K562 (cell line): Measurements from ENCODE around the gene VKORC1. TPM values are rescaled to one million over a fixed set of nuclear protein-coding genes. Genes with fewer than 3 reads are reported as not detected.

Experiments used
- E2F3 ChIP-seq: fragments of 250-450 bp; sonication (Bioruptor Pico); IDR thresholded peaks from 2 replicates; pipeline ENCODE4 v1.4.0; 2020; ENCODE audit warnings: mild to moderate bottlenecking
- ESRRB ChIP-seq: fragments of 250-450 bp; sonication (Bioruptor Pico); IDR thresholded peaks from 2 replicates; pipeline ENCODE4 v1.5.0; 2020; ENCODE audit warnings: mild to moderate bottlenecking, moderate library complexity, borderline replicate concordance
- FOSL1 ChIP-seq: fragments of 200-800 bp; sonication (Bioruptor generic); conservative IDR thresholded peaks from 2 replicates; pipeline ENCODE4 v1.6.1; 2016; ENCODE audit warnings: missing genetic modification characterization, missing compliant biosample characterization
- FOXP1 ChIP-seq: sonication (generic); formaldehyde crosslinking; IDR thresholded peaks from 2 replicates; pipeline ENCODE4 v1.8.0; 2022; ENCODE audit warnings: mild to moderate bottlenecking, missing genetic modification reagents
- HEY1 ChIP-seq: fragments of 250-450 bp; sonication (Bioruptor Pico); IDR thresholded peaks from 2 replicates; pipeline ENCODE4 v1.5.0; 2020; ENCODE audit warnings: mild to moderate bottlenecking, moderate library complexity, borderline replicate concordance
- NR2C2 ChIP-seq, 2 experiments: fragments of 200-800 bp in 1 of 2; sonication (Bioruptor generic) in 1 of 2; sonication (generic) in 1 of 2; formaldehyde crosslinking in 1 of 2; IDR thresholded peaks; 2 replicates each; pipeline versions ENCODE4 v1.6.1 to v1.8.0; 2016 to 2022; ENCODE audit warnings: mild to moderate bottlenecking in 1 of 2, missing compliant biosample characterization in 1 of 2, missing genetic modification characterization in 1 of 2, missing genetic modification reagents in 1 of 2
- PKNOX1 ChIP-seq: fragments of 450-650 bp; IDR thresholded peaks from 2 replicates; pipeline ENCODE4 v1.6.1; 2016
- PRDM10 ChIP-seq: fragments of 450-650 bp; IDR thresholded peaks from 2 replicates; pipeline ENCODE4 v1.6.1; 2018; ENCODE audit not compliant: partially characterized antibody
- RAD21 ChIP-seq, 2 experiments: fragments of 250-450 bp in 1 of 2; fragments of 450-650 bp in 1 of 2; sonication (Bioruptor Pico) in 1 of 2; formaldehyde crosslinking in 1 of 2; IDR thresholded peaks in 1 of 2; conservative IDR thresholded peaks in 1 of 2; 2 replicates each; pipeline versions ENCODE4 v1.4.0 to v1.8.0; 2020 to 2022; ENCODE audit warnings: mild to moderate bottlenecking in 2 of 2, moderate library complexity in 1 of 2
- RBM25 ChIP-seq: fragments of 200-400 bp; formaldehyde crosslinking; IDR thresholded peaks from 2 replicates; pipeline ENCODE4 v1.6.1; 2018; ENCODE audit warnings: low read length, low read depth, moderate library complexity; ENCODE audit not compliant: severe bottlenecking
- RFX5 ChIP-seq: IDR thresholded peaks from 2 replicates; pipeline ENCODE4 v1.6.1; 2011; ENCODE audit warnings: low read depth, mild to moderate bottlenecking, improper control_type of control experiment, low read length
- SAFB2 ChIP-seq: fragments of 200-400 bp; formaldehyde crosslinking; IDR thresholded peaks from 2 replicates; pipeline ENCODE4 v1.6.1; 2018; ENCODE audit warnings: borderline replicate concordance, low read length, low read depth, moderate library complexity; ENCODE audit not compliant: severe bottlenecking
- SRSF9 ChIP-seq: fragments of 200-400 bp; formaldehyde crosslinking; IDR thresholded peaks from 2 replicates; pipeline ENCODE4 v1.6.1; 2017; ENCODE audit warnings: low read depth, low read length, borderline replicate concordance
- TGIF2 ChIP-seq: sonication (generic); formaldehyde crosslinking; IDR thresholded peaks from 2 replicates; pipeline ENCODE4 v1.8.1; 2022; ENCODE audit warnings: mild to moderate bottlenecking, missing genetic modification reagents, moderate library complexity
- ZBTB33 ChIP-seq: sonication (generic); formaldehyde crosslinking; IDR thresholded peaks from 2 replicates; pipeline ENCODE4 v1.8.1; 2023; ENCODE audit warnings: mild to moderate bottlenecking, missing genetic modification reagents
- ZNF696 ChIP-seq: fragments of 250-450 bp; sonication (Bioruptor Pico); conservative IDR thresholded peaks from 2 replicates; pipeline ENCODE4 v1.4.0; 2020; ENCODE audit warnings: mild to moderate bottlenecking, moderate library complexity
- ZNF707 ChIP-seq: fragments of 250-450 bp; sonication (Bioruptor Pico); conservative IDR thresholded peaks from 2 replicates; pipeline ENCODE4 v1.8.0; 2022; ENCODE audit warnings: inconsistent platforms, mild to moderate bottlenecking, moderate library complexity
- ZNF75A ChIP-seq: fragments of 450-650 bp; formaldehyde crosslinking; IDR thresholded peaks from 2 replicates; pipeline ENCODE4 v1.4.0; 2020; ENCODE audit warnings: mild to moderate bottlenecking
- polyA plus RNA-seq, 8 experiments: library from polyadenylated mRNA; depleted of rRNA in 4 of 8; stranded (reverse) in 5 of 8; unstranded in 3 of 8; fragments of >200 nt; fragmentation: Nextera tagmentation in 2 of 8; fragmentation: Illumina TruSeq in 1 of 8; extraction: Ambion mirVana in 2 of 8; extraction: Trizol in 1 of 8; gene quantifications; 2 replicates each; pipeline versions ENCODE4 v1.2.1 to v1.2.3, GENCODE V29; 2011 to 2014; ENCODE audit warnings: inconsistent platforms in 1 of 8, missing spikeins in 1 of 8
- total RNA-seq, 7 experiments: library from RNA; depleted of rRNA in 6 of 7; stranded (reverse); fragments of >200 nt in 6 of 7; fragmentation: Illumina TruSeq in 2 of 7; extraction: Trizol in 2 of 7; gene quantifications; 2 replicates each; pipeline versions ENCODE4 v1.2.1 to v1.2.3, GENCODE V29; 2011 to 2021; ENCODE audit warnings: low replicate concordance in 1 of 7

Gene VKORC1
- total and polyA plus RNA-seq, 9 of the 15 experiments (the other 6 are each of a cell fraction or from before 2014, with no cell fraction given): 30.0 to 119 (median 62.1) TPM

GRCh38 chr16:31128711-31129567 lies 34.3 kb upstream of the VKORC1 start (continued):
- TF ChIP-seq PKNOX1 (0 out of 2 replicates have a peak, but pooled peaks have one; percentile 16), FOXP1 (CRISPR knock-in tag) (no peak), FOSL1 (peak; percentile 49; the same call in 1 of the 2 replicates), E2F3 (no peak), SAFB2 (no peak), ZNF75A (CRISPR knock-in tag) (no peak), ZNF696 (CRISPR knock-in tag) (no peak), RFX5 (no peak), TGIF2 (no peak), HEY1 (CRISPR knock-in tag) (no peak), RBM25 (no peak), ZBTB33 (no peak), ZNF707 (no peak), PRDM10 (peak; percentile 80), NR2C2 (CRISPR knock-in tag; IDR thresholded peaks at IDR 0.05) (no peak), NR2C2 (tag; IDR thresholded peaks at IDR 0.05) (peak; percentile 76), RAD21 (CRISPR knock-in tag; conservative IDR thresholded peaks at IDR 0.05 in 1 of 2, IDR thresholded peaks at IDR 0.05 in 1 of 2) (peak in 1 of 2 experiments; percentile 30; a peak in 1 of 4 replicates), SRSF9 (no peak), ESRRB (CRISPR knock-in tag) (no peak)
